Activated T-helper 17 cell treated with anti-CD3 and anti-CD28 coated beads, Interleukin-2, amount 50 U/mL, for 72 hours (primary cell): ENCODE data around the gene CASTOR1. TPM values are rescaled to one million over a fixed set of nuclear protein-coding genes. Genes with fewer than 3 reads are reported as not detected.

Experiments
- ATAC-seq: fragments of 150-1000 bp; cut with Tn5 transposase; replicated peaks from 2 replicates; pipeline ENCODE4 v1.10.0; 2021; ENCODE audit warnings: mild to moderate bottlenecking, moderate library complexity
- H3K27ac Mint-ChIP-seq: one replicate; pipeline ENCODE4 v1.8.0; 2022; ENCODE audit warnings: mixed read lengths
- H3K27me3 Mint-ChIP-seq: one replicate; pipeline ENCODE4 v1.8.0; 2022; ENCODE audit warnings: mixed read lengths
- H3K36me3 Mint-ChIP-seq: one replicate; pipeline ENCODE4 v1.8.0; 2022; ENCODE audit warnings: low read depth, mild to moderate bottlenecking, mixed read lengths
- H3K4me1 Mint-ChIP-seq: one replicate; pipeline ENCODE4 v1.8.0; 2022; ENCODE audit warnings: mixed read lengths
- H3K4me3 Mint-ChIP-seq: one replicate; pipeline ENCODE4 v1.8.0; 2022; ENCODE audit warnings: mild to moderate bottlenecking, mixed read lengths
- H3K9me3 Mint-ChIP-seq: one replicate; pipeline ENCODE4 v1.8.0; 2022; ENCODE audit warnings: mixed read lengths
- total RNA-seq, 2 donors: library from RNA; stranded (reverse); gene quantifications; one replicate each; pipeline ENCODE4 v1.2.3, GENCODE V29; 2022

The CASTOR1 gene
- total RNA-seq, 2 donors from 2014 or later = 4.6 to 4.8 TPM

- Mint-ChIP-seq H3K4me3 (peak overlapping the region; percentile 95), H3K9me3 (no peaks in the 10 kb centered on the region), H3K27ac (peak overlapping the region; percentile 78), H3K36me3 (peaks cover 63% of the 10 kb centered on the region), H3K4me1 (peaks cover 23% of the 10 kb centered on the region), H3K27me3 (no peaks in the 10 kb centered on the region)
- no peak for ATAC-seq
These were observed 26.2 kb downstream of the CASTOR1 start for GRCh38 chr22:30262917-30263741.

GRCh38 chr22:30262112-30262511 is 27.2 kb downstream of the CASTOR1 start:
- H3K4me1 Mint-ChIP-seq = peaks cover 22% of the 10 kb centered on the region
- H3K36me3 Mint-ChIP-seq = peaks cover 54% of the 10 kb centered on the region
- H3K9me3 Mint-ChIP-seq = no peaks in the 10 kb centered on the region
- peak overlapping the region; percentile 95 for H3K4me3 Mint-ChIP-seq
- H3K27ac Mint-ChIP-seq = peak overlapping the region; percentile 78
- ATAC-seq = no peak
- no peaks in the 10 kb centered on the region for H3K27me3 Mint-ChIP-seq

DNA sequence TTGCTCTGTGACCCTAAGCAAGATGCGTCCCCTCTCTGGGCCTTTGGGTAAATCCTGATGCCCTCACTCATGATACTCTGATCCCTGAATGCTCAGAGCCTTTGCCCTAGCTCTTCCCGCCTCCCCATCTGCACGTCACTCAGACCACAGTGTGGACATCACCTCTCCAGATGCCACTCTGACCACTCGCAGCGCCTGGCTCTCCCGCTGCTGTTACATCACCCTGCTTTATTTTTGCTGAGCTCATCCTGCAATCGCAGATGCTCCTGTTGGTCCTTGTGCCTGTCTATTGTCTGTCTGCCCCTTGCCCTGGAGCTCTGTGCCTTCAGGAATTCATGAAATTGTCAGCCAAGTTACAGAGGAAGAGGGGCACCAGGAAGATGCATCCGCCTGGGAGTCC is 28.2 kb downstream of the CASTOR1 start:
- Mint-ChIP-seq H3K9me3 (no peaks in the 10 kb centered on the region), H3K36me3 (peaks cover 44% of the 10 kb centered on the region), H3K27ac (peak overlapping the region; percentile 2), H3K4me3 (no peak overlapping the region), H3K4me1 (peaks cover 22% of the 10 kb centered on the region), H3K27me3 (no peaks in the 10 kb centered on the region)
- ATAC-seq = no peak

DNA sequence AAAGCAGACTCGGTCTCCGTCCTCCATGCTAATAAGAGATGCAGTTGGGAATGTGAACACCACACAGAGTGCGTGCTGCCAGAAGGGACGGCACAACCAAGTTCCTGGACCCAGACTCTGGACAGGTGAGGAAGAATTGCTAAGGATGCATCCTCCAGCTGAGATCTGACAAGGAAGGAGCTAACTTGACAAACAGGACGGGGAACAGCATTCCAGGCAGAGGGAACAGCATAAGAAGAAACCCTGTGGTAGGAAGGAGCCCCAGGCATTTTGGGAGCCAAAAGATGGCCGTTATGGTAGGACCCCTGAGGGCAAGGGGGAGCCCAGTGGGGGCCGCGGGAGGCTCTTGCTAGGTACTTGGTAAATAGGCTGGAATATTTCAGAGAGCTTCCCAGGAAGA is 28.6 kb downstream of the CASTOR1 start:
- no peak overlapping the region for H3K4me3 Mint-ChIP-seq
- H3K27me3 Mint-ChIP-seq = no peaks in the 10 kb centered on the region

GRCh38 chr22:30260276-30260675 is 29.0 kb downstream of the CASTOR1 start:
- peaks cover 22% of the 10 kb centered on the region for H3K4me1 Mint-ChIP-seq
- peaks cover 35% of the 10 kb centered on the region for H3K36me3 Mint-ChIP-seq
- no peaks in the 10 kb centered on the region for H3K27me3 Mint-ChIP-seq
- no peaks in the 10 kb centered on the region for H3K9me3 Mint-ChIP-seq
- no peak overlapping the region for H3K4me3 Mint-ChIP-seq
- H3K27ac Mint-ChIP-seq = no peak overlapping the region
- no peak for ATAC-seq

More for the DNA sequence above, 28.6 kb downstream of the CASTOR1 start:
- H3K27ac Mint-ChIP-seq = peak overlapping the region; percentile 2
- peaks cover 39% of the 10 kb centered on the region for H3K36me3 Mint-ChIP-seq
- H3K9me3 Mint-ChIP-seq = no peaks in the 10 kb centered on the region
- ATAC-seq = no peak
- peaks cover 22% of the 10 kb centered on the region for H3K4me1 Mint-ChIP-seq

DNA sequence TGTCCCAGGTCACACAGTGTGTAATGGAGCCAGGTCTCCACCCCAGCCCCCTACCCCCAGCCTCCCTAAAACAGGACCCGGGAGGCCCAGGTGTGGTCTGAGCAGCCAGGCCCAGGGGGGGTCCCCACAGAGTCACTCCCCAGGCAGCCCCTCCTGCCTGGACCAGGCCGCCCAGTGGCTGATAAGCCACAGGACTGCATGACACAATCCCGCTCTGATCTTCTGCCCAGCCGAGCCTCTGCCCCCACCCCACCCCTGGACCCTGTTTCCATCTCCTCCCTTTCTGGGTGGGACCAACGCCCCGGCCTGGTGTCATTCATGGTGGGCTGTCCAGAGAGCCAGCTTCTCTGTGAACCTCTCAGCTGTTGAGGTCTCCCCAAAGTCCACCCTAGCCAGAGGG is 35.0 kb downstream of the CASTOR1 start:
- Mint-ChIP-seq H3K27me3 (no peaks in the 10 kb centered on the region), H3K4me1 (peaks cover 7% of the 10 kb centered on the region), H3K27ac (no peak overlapping the region), H3K36me3 (no peaks in the 10 kb centered on the region), H3K4me3 (no peak overlapping the region), H3K9me3 (no peaks in the 10 kb centered on the region)
- ATAC-seq = no peak

DNA sequence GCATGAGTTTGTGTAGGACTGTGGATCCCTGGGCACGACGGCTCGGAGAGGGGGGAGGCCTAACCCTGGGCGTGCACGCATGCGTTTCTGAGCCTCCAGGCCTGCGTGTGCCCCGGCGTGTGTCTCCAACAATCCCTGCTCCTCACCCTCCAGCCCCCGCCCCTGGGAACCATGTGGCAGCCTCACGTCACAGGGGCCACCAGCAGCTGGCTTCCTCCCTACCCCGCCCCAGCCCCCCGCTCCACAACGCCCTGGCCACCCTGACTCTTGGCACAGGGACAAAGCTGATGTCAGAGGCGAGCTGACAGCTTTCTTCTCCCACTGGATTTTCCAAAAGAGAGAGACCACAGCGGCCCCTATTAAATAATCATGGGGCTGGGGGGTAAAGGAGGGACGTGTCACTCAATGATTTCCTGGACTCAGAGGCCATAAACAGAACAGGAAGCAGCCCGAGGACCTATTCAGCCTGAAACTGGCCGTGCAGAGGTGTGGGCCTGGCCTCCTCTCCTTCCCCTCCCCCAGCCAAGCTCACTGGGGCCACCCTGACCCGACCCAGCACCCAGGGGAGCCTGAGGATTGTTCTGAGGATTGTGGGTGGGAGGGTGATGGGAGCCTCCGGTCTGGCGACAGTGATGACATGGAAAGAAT is 36.0 kb downstream of the CASTOR1 start:
- no peak overlapping the region for H3K4me3 Mint-ChIP-seq
- no peaks in the 10 kb centered on the region for H3K9me3 Mint-ChIP-seq
- no peak for ATAC-seq
- H3K36me3 Mint-ChIP-seq = no peaks in the 10 kb centered on the region
- no peak overlapping the region for H3K27ac Mint-ChIP-seq
- no peaks in the 10 kb centered on the region for H3K27me3 Mint-ChIP-seq
- peaks cover 11% of the 10 kb centered on the region for H3K4me1 Mint-ChIP-seq

DNA sequence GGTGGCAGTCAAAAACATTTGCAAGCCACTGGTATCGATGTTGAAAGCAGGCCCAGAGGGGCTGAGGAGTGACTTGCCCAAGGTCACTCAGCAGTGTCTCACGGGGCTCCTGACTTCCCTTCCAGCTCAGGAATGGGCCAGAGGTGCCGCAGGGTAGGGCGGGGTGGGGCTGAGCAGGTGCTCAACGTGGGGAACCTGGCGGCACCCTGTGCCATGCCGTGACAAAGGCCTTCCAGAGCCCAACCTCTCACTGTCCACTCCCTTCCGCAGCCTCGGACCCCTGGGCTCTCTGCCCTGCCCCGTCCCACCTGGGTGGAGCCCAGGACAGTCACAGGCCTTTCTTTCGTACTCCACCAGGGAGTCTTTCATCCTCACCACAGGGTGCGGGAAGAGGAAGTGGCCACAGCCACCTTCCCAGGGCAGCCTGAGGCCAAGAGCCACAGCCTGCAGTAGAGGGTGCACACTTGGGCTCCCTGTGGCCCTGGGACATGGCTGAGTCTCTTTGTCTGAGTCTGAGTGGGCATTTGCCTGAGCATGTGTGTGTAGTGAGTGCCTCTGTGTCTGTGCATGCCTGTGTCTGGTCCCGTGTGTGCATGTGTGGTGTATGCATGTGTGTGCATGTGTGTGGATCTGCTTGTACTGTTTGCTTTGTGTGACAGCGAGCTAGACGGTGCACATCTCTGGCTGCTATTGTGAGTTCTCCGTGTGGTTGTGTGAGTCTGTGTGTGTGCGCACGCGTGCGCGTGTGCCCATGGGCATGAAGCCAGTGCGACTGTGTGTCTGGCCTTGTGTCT is 36.7 kb downstream of the CASTOR1 start:
- Mint-ChIP-seq H3K4me3 (no peak overlapping the region), H3K36me3 (no peaks in the 10 kb centered on the region), H3K4me1 (peaks cover 14% of the 10 kb centered on the region), H3K9me3 (no peaks in the 10 kb centered on the region), H3K27ac (no peak overlapping the region), H3K27me3 (no peaks in the 10 kb centered on the region)
- ATAC-seq = no peak

DNA sequence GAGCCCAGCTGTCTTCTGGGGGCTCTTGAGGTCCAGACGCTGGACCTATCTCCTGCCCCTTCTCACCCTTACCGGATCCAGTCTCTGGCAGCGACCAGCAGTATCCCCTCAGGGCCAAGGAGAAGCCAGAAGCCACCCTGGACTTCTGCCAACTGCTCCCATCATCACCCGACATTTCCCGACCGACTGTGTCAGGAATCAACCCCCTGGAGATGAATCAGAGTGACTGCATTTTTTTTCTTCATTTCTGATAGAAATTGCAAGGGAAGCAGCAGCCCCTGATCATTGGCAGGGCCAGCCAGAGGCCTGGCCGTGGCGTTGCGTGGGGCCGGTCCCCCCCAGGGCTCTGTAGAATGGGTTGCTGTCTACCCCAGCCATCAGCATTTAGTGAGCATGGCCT is 37.6 kb downstream of the CASTOR1 start:
- Mint-ChIP-seq H3K27me3 (no peaks in the 10 kb centered on the region), H3K4me1 (peaks cover 18% of the 10 kb centered on the region), H3K27ac (no peak overlapping the region)

DNA sequence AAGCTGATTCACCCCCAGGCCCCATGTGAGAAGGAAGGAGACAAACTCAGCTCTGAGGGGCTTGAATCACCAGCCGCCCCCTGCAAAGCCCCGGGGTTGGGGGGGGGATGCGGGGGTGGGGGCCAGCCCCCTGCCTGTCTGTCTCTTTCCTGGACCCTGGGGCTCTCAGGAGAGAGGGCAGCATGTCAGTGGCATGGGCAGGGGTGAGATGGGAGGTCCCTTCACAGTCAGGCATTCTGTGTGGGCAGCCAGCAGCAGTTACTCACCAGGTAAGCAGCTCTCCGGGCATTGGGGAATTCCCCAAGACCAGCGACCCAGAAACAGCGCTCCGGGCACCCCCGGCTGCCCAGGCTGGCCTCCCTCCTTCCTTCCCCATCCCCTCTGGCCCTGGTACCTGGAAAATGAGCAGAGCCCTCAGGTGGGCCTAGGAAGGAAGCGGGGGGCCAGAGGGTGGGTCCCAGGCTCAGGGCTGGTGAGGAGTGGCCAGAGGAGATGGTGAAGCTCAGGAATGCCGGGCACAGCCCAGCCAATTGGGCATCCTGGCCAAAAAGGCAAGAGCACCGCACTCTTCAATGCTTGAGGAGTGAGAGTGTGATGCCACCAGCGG is 38.5 kb downstream of the CASTOR1 start:
- H3K36me3 Mint-ChIP-seq = peaks cover 12% of the 10 kb centered on the region
- no peaks in the 10 kb centered on the region for H3K27me3 Mint-ChIP-seq
- H3K9me3 Mint-ChIP-seq = no peaks in the 10 kb centered on the region
- peaks cover 22% of the 10 kb centered on the region for H3K4me1 Mint-ChIP-seq
- H3K27ac Mint-ChIP-seq = peak overlapping the region; percentile 36
- H3K4me3 Mint-ChIP-seq = peak overlapping the region; percentile 54
- peak; percentile 80 for ATAC-seq

More for the DNA sequence above, 37.6 kb downstream of the CASTOR1 start:
- Mint-ChIP-seq H3K36me3 (peaks cover 2% of the 10 kb centered on the region), H3K4me3 (no peak overlapping the region), H3K9me3 (no peaks in the 10 kb centered on the region)
- ATAC-seq = no peak

GRCh38 chr22:30250039-30250565 is 39.2 kb downstream of the CASTOR1 start:
- H3K4me3 Mint-ChIP-seq = peak overlapping the region; percentile 54
- H3K36me3 Mint-ChIP-seq = peaks cover 18% of the 10 kb centered on the region
- ATAC-seq = no peak
- H3K27ac Mint-ChIP-seq = peak overlapping the region; percentile 36
- no peaks in the 10 kb centered on the region for H3K9me3 Mint-ChIP-seq
- H3K4me1 Mint-ChIP-seq = peaks cover 22% of the 10 kb centered on the region
- no peaks in the 10 kb centered on the region for H3K27me3 Mint-ChIP-seq

DNA sequence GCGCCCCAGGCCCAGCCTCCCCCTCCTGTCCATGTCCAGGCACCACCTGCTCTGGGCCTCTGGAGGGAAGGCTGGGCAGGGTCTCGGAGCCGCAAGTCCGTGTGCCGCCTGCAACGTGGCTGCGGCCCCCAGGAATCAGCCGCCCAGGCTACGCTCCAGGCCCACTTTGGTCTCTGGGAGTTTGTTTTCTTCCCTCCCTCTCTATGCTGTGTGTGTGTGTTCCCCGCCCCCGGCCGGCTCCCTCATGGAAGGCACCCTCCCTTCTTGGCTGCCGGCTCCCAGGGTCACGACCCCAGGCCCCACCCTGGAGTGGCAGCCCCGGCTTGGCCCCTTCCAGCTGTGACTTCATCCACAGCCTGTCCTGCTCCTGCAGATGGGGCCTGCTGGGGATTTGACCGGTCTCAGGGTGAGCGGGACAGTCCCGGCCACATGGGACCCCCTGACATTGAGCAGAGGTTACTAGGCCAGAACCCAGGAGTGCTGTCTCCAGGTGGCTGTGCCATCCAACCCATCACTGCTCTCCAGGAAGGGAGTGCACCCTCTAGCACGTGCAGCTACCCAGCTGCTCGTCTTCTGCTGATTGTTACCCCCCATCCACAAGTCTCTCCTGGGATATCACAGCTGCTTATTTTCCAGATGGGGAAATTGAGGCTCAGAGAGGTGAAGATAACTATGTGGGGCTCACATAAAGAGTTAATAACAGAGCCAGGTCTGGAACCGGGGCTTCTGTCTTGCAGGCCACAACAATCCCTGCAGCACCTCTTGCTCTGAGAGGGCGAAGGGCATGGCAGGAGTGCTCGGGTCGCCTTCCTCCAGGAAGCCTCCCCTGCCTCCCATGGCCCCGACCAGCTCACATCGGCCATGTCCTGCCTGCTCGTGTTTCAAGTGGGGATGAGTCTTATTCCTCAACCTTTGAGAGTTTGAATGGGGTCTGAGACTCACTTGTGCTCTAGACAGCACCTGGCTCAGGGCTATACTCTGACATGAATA is 40.0 kb downstream of the CASTOR1 start:
- Mint-ChIP-seq H3K4me3 (peak overlapping the region; percentile 54), H3K27me3 (no peaks in the 10 kb centered on the region), H3K36me3 (peaks cover 26% of the 10 kb centered on the region), H3K9me3 (no peaks in the 10 kb centered on the region), H3K27ac (peak overlapping the region; percentile 36), H3K4me1 (peaks cover 22% of the 10 kb centered on the region)
- ATAC-seq = no peak

GRCh38 chr22:30248484-30248883 is 40.8 kb downstream of the CASTOR1 start:
- no peaks in the 10 kb centered on the region for H3K27me3 Mint-ChIP-seq

More at GRCh38 chr22:30248484-30248883, 40.8 kb downstream of the CASTOR1 start:
- Mint-ChIP-seq H3K9me3 (no peaks in the 10 kb centered on the region), H3K4me1 (peaks cover 22% of the 10 kb centered on the region), H3K36me3 (peaks cover 35% of the 10 kb centered on the region), H3K4me3 (peak overlapping the region; percentile 80), H3K27ac (peak overlapping the region; percentile 32)
- no peak for ATAC-seq
